ENCODE measurements around the gene KCNQ1. TPM values are rescaled to one million over a fixed set of nuclear protein-coding genes. Genes with fewer than 3 reads are reported as not detected.

Gene KCNQ1
- total and polyA plus RNA-seq, 2 donors (not counting 3 experiments of a cell fraction or from before 2014, with no cell fraction given), result 0.07 to 0.09 TPM

GRCh38 chr11:2433106-2433925 is 11.5 kb upstream of the KCNQ1 start:
- no peak for TF ChIP-seq GATA2 (IDR thresholded peaks at IDR 0.05; ENCODE audit: insufficient read depth, insufficient read length, low read depth, low read length)
- no peak for TF ChIP-seq JUN (IDR thresholded peaks at IDR 0.05; ENCODE audit: borderline replicate concordance, insufficient read depth, insufficient read length, low read depth)
- TF ChIP-seq EZH2 (IDR thresholded peaks at IDR 0.05; ENCODE audit: borderline replicate concordance, low read depth, low read length, severe bottlenecking), result no peak
- no peak for TF ChIP-seq POLR2A (IDR thresholded peaks at IDR 0.05; ENCODE audit: low read depth, low read length)
- TF ChIP-seq MYC (IDR thresholded peaks at IDR 0.05; ENCODE audit: low read depth, low read length), result no peak
- no peak for TF ChIP-seq MAX (IDR thresholded peaks at IDR 0.05; ENCODE audit: insufficient read depth, insufficient read length)
- no peak for TF ChIP-seq CTCF (IDR thresholded peaks at IDR 0.05; ENCODE audit: extremely low read depth in 1 of 2, insufficient read depth in 1 of 2, low read depth in 1 of 2, low read length in 2 of 2)
- TF ChIP-seq POLR2AphosphoS5 (IDR thresholded peaks at IDR 0.05; ENCODE audit: insufficient read depth, low read depth, low read length), result no peak
- no peak for TF ChIP-seq FOS (IDR thresholded peaks at IDR 0.05; ENCODE audit: borderline replicate concordance, insufficient read depth, low read length)
- CTCF ChIA-PET, result no interaction called here

More at GRCh38 chr11:2433106-2433925, 11.5 kb upstream of the KCNQ1 start:
- Histone ChIP-seq H3K36me3 (ENCODE audit: control insufficient read depth in 2 of 2, extremely low read depth in 1 of 2, insufficient read depth in 2 of 2, low read length in 2 of 2) (no peaks in the 10 kb centered on the region), H3K27ac (ENCODE audit: insufficient read depth, low read depth, low read length) (no peak overlapping the region), H3K79me2 (ENCODE audit: control insufficient read depth, insufficient read depth, low read length) (no peaks in the 10 kb centered on the region), H3K4me1 (ENCODE audit: control insufficient read depth, extremely low read depth, insufficient read depth, low read length) (no peaks in the 10 kb centered on the region), H3K9me1 (replicated peaks; ENCODE audit: control insufficient read depth, extremely low read depth, insufficient read depth, low read length) (no peaks in the 10 kb centered on the region), H3K4me2 (ENCODE audit: insufficient read depth, low read length) (no peak overlapping the region), H3K9ac (replicated peaks; ENCODE audit: extremely low read depth, insufficient read depth, low read length) (no peak overlapping the region), H3K4me3 (replicated peaks in 1 of 3; ENCODE audit: insufficient read depth in 1 of 3, low read depth in 1 of 3, low read length in 3 of 3) (no peak overlapping the region), H4K20me1 (replicated peaks; ENCODE audit: control insufficient read depth, extremely low read depth, insufficient read depth, low read length) (no peaks in the 10 kb centered on the region), H3K27me3 (ENCODE audit: control insufficient read depth in 2 of 2, insufficient read depth in 2 of 2, low read length in 2 of 2) (no peaks in the 10 kb centered on the region), H3K9me3 (replicated peaks; ENCODE audit: control insufficient read depth, insufficient read depth, low read length) (no peaks in the 10 kb centered on the region), H2AFZ (ENCODE audit: low read depth, low read length) (no peak overlapping the region)
- dilution Hi-C loops (cut with MboI; ENCODE audit: extremely low pct_ligation_motif_present, low sequenced_read_pairs), result no loop called here
- BruUV-seq (replicated peaks), result no TSS peak
- intact Hi-C loops (cut with micrococcal nuclease), result no loop called here
- FAIRE-seq, result no peak
- POLR2A ChIA-PET, result no interaction called here
- no peak for DNase-seq (ENCODE audit: low read depth, low spot score)
